Measurements from ENCODE around the gene ZDHHC14. TPM values are rescaled to one million over a fixed set of nuclear protein-coding genes. Genes with fewer than 3 reads are reported as not detected.

The ZDHHC14 gene
- total RNA-seq, 1 experiment from 2014 or later: 1.7 TPM

DNA sequence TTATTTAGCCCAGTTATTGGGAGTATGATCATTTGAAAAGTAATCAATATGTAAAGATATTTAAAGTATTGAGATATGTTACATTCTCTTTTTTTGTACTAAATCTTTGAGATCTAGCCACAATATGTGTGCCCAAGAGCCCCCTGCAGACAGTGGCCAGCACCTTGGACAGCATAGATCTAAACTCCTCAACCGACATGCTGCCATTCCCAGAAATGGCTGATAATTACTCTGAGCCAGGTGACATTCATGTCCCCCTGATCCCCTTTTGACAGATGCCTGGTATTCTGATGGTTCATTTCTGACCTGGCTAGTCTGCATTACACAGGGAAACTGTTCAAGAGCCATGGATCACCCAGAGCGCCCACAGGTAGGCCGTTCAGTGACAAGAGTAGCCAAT is 177.1 kb downstream of the ZDHHC14 start:
- H3K4me2 ChIP-seq (ENCODE audit: insufficient read depth, insufficient read length, low read length): no peak overlapping the region
- Mint-ChIP-seq H3K4me1 (peaks cover 38 to 40% of the 10 kb centered on the region in 2 experiments), H3K27me3 (ENCODE audit: low read depth) (peaks cover 4% of the 10 kb centered on the region), H3K4me3 (no peak overlapping the region), H3K27ac (no peak overlapping the region), H3K36me3 (ENCODE audit: insufficient read depth in 1 of 3, low read depth in 3 of 3) (peaks cover 0 to 2% (median 0%) of the 10 kb centered on the region in 3 experiments; a peak in 1 of 7 replicates), H3K9me3 (no peaks in the 10 kb centered on the region)
- no peak overlapping the region for H2BK15ac ChIP-seq (ENCODE audit: low read depth, low read length)
- no peaks in the 10 kb centered on the region for H4K20me1 ChIP-seq (ENCODE audit: control insufficient read depth, insufficient read depth, insufficient read length)
- H3K4ac ChIP-seq (ENCODE audit: low read depth, low read length): no peak overlapping the region
- H3K23me2 ChIP-seq (ENCODE audit: insufficient read length, low read depth, low read length, poor library complexity, severe bottlenecking): peaks cover 4% of the 10 kb centered on the region
- no peak overlapping the region for H3K18ac ChIP-seq (ENCODE audit: insufficient read length, low read depth, low read length)
- H3K27ac ChIP-seq (ENCODE audit: insufficient read length, low read depth, low read length): no peak overlapping the region
- H2BK20ac ChIP-seq (ENCODE audit: low read depth, low read length, poor library complexity, severe bottlenecking): no peak overlapping the region
- no peak overlapping the region for H2AFZ ChIP-seq (ENCODE audit: low read length)
- no peak overlapping the region for H3K14ac ChIP-seq (ENCODE audit: insufficient read depth, low read length)
- H3K27me3 ChIP-seq (ENCODE audit: insufficient read depth, low read length): no peaks in the 10 kb centered on the region
- H3K23ac ChIP-seq (ENCODE audit: insufficient read length, low read depth, low read length): no peak overlapping the region
- no peak overlapping the region for H2BK5ac ChIP-seq (ENCODE audit: insufficient read length, low read length)
- H3K9me3 ChIP-seq (ENCODE audit: control insufficient read depth, low read depth, low read length): no peaks in the 10 kb centered on the region
- H4K8ac ChIP-seq (replicated peaks; ENCODE audit: insufficient read length, low read depth, low read length): no peak overlapping the region
- no peak overlapping the region for H4K5ac ChIP-seq (ENCODE audit: insufficient read length, low read depth, low read length)
- H3K4me1 ChIP-seq (ENCODE audit: insufficient read depth, low read length): peaks cover 4% of the 10 kb centered on the region
- no peak overlapping the region for H2AK5ac ChIP-seq (ENCODE audit: insufficient read length, low read length)
- no peak for DNase-seq
- H2BK12ac ChIP-seq (ENCODE audit: insufficient read length, low read depth, low read length): no peak overlapping the region
- no CpG with 5 or more reads among the region's 3 CpGs for WGBS (ENCODE audit: extremely low coverage, insufficient read length, low lambda C conversion rate)
- TF ChIP-seq, protein P1, sequence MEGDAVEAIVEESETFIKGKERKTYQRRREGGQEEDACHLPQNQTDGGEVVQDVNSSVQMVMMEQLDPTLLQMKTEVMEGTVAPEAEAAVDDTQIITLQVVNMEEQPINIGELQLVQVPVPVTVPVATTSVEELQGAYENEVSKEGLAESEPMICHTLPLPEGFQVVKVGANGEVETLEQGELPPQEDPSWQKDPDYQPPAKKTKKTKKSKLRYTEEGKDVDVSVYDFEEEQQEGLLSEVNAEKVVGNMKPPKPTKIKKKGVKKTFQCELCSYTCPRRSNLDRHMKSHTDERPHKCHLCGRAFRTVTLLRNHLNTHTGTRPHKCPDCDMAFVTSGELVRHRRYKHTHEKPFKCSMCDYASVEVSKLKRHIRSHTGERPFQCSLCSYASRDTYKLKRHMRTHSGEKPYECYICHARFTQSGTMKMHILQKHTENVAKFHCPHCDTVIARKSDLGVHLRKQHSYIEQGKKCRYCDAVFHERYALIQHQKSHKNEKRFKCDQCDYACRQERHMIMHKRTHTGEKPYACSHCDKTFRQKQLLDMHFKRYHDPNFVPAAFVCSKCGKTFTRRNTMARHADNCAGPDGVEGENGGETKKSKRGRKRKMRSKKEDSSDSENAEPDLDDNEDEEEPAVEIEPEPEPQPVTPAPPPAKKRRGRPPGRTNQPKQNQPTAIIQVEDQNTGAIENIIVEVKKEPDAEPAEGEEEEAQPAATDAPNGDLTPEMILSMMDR (conservative IDR thresholded peaks at IDR 0.05): no peak
- no peak overlapping the region for H3K9ac ChIP-seq (ENCODE audit: extremely low read depth, insufficient read length, low read length)
- H3K79me1 ChIP-seq (ENCODE audit: insufficient read depth, low read depth, low read length, poor library complexity, severe bottlenecking): no peaks in the 10 kb centered on the region
- H3K56ac ChIP-seq (ENCODE audit: insufficient read length, low read depth, low read length): no peak overlapping the region
- no peak overlapping the region for H2BK120ac ChIP-seq (ENCODE audit: low read depth, low read length, poor library complexity, severe bottlenecking)
- H3K79me2 ChIP-seq (ENCODE audit: insufficient read depth, low read length): no peaks in the 10 kb centered on the region
- H4K91ac ChIP-seq (ENCODE audit: insufficient read length, low read depth, low read length): no peak overlapping the region
- H3T11ph ChIP-seq (ENCODE audit: low read length): no peak overlapping the region

Data from H9 (cell line).